ENCODE data around the gene CSF1R. TPM values are rescaled to one million over a fixed set of nuclear protein-coding genes. Genes with fewer than 3 reads are reported as not detected.

Gene CSF1R
- total and polyA plus RNA-seq, 2 donors (not counting 3 experiments of a cell fraction or from before 2014, with no cell fraction given), result not detected

GRCh38 chr5:150131978-150132694, 45.8 kb upstream of the CSF1R start:
- CTCF ChIA-PET, result interaction anchor here (0.6 to 1.2 kb wide), 2 partner anchors 86 to 279 kb away, joined by 3 to 4 read pairs; no protein-coding TSS in a partner anchor
- no peak for DNase-seq (ENCODE audit: low read depth, low spot score)
- Histone ChIP-seq H3K79me2 (ENCODE audit: control insufficient read depth, insufficient read depth, low read length) (no peaks in the 10 kb centered on the region), H4K20me1 (replicated peaks; ENCODE audit: control insufficient read depth, extremely low read depth, insufficient read depth, low read length) (no peaks in the 10 kb centered on the region), H2AFZ (ENCODE audit: low read depth, low read length) (no peak overlapping the region), H3K4me1 (ENCODE audit: control insufficient read depth, extremely low read depth, insufficient read depth, low read length) (peaks cover 15% of the 10 kb centered on the region), H3K9me1 (replicated peaks; ENCODE audit: control insufficient read depth, extremely low read depth, insufficient read depth, low read length) (no peaks in the 10 kb centered on the region), H3K4me3 (replicated peaks in 1 of 3; ENCODE audit: insufficient read depth in 1 of 3, low read depth in 1 of 3, low read length in 3 of 3) (no peak overlapping the region), H3K27ac (ENCODE audit: insufficient read depth, low read depth, low read length) (no peak overlapping the region), H3K4me2 (ENCODE audit: insufficient read depth, low read length) (no peak overlapping the region), H3K27me3 (ENCODE audit: control insufficient read depth in 2 of 2, insufficient read depth in 2 of 2, low read length in 2 of 2) (peaks cover 0 to 6% of the 10 kb centered on the region in 2 experiments), H3K36me3 (ENCODE audit: control insufficient read depth in 2 of 2, extremely low read depth in 1 of 2, insufficient read depth in 2 of 2, low read length in 2 of 2) (no peaks in the 10 kb centered on the region), H3K9ac (replicated peaks; ENCODE audit: extremely low read depth, insufficient read depth, low read length) (no peak overlapping the region), H3K9me3 (replicated peaks; ENCODE audit: control insufficient read depth, insufficient read depth, low read length) (no peaks in the 10 kb centered on the region)
- BruUV-seq (replicated peaks), result no TSS peak
- TF ChIP-seq JUN (IDR thresholded peaks at IDR 0.05; ENCODE audit: borderline replicate concordance, insufficient read depth, insufficient read length, low read depth), result no peak
- TF ChIP-seq POLR2AphosphoS5 (IDR thresholded peaks at IDR 0.05; ENCODE audit: insufficient read depth, low read depth, low read length), result no peak
- TF ChIP-seq MAX (IDR thresholded peaks at IDR 0.05; ENCODE audit: insufficient read depth, insufficient read length), result no peak
- no peak for TF ChIP-seq POLR2A (IDR thresholded peaks at IDR 0.05; ENCODE audit: low read depth, low read length)
- TF ChIP-seq FOS (IDR thresholded peaks at IDR 0.05; ENCODE audit: borderline replicate concordance, insufficient read depth, low read length), result no peak
- TF ChIP-seq MYC (IDR thresholded peaks at IDR 0.05; ENCODE audit: low read depth, low read length), result no peak
- no peak for TF ChIP-seq GATA2 (IDR thresholded peaks at IDR 0.05; ENCODE audit: insufficient read depth, insufficient read length, low read depth, low read length)
- no peak for TF ChIP-seq EZH2 (IDR thresholded peaks at IDR 0.05; ENCODE audit: borderline replicate concordance, low read depth, low read length, severe bottlenecking)
- no peak for TF ChIP-seq CTCF (IDR thresholded peaks at IDR 0.05; ENCODE audit: extremely low read depth in 1 of 2, insufficient read depth in 1 of 2, low read depth in 1 of 2, low read length in 2 of 2)
- FAIRE-seq, result no peak
- POLR2A ChIA-PET, result no interaction called here
- intact Hi-C loops (cut with micrococcal nuclease) (loop anchor here (2.0 to 5.0 kb wide), 2 partner anchors 130 to 297 kb away; partner anchors contain the start of genes HMGXB3 and TIGD6), dilution Hi-C loops (cut with MboI; ENCODE audit: extremely low pct_ligation_motif_present, low sequenced_read_pairs) (no loop called here)
